BLaER1 treated with 17β-estradiol and CSF1 and Interleukin-3, amounts not matched to agents 10 nM and 100 nM (cell line): ENCODE results near the gene QRICH2.
A peak's percentile ranks its signal among the peaks of the same experiment; 100 is the strongest.
"Not testable (repeated sequence)": the region's sequence is repeated elsewhere in the genome, so short reads cannot be mapped to it uniquely, and the experiment has no call there.

ENCODE experiments used
- H3K27ac ChIP-seq, 11 experiments: shearing (Covaris generic); formaldehyde crosslinking; 2 replicates each; pipeline ENCODE4 v1.8.1; 2022
- H3K27me3 ChIP-seq, 11 experiments: shearing (Covaris generic); formaldehyde crosslinking; 2 replicates each; pipeline ENCODE4 v1.8.1; 2022
- H3K36me3 ChIP-seq, 11 experiments: shearing (Covaris generic); formaldehyde crosslinking; 2 replicates each; pipeline ENCODE4 v1.8.1; 2022
- H3K4me1 ChIP-seq, 10 experiments: shearing (Covaris generic); formaldehyde crosslinking; 2 replicates each; pipeline ENCODE4 v1.8.1; 2022
- H3K4me2 ChIP-seq, 11 experiments: shearing (Covaris generic); formaldehyde crosslinking; 2 replicates each; pipeline ENCODE4 v1.8.1; 2022
- H3K4me3 ChIP-seq, 10 experiments: shearing (Covaris generic); formaldehyde crosslinking; 2 replicates each; pipeline ENCODE4 v1.8.1; 2022
- H3K9ac ChIP-seq, 11 experiments: shearing (Covaris generic); formaldehyde crosslinking; 2 replicates each; pipeline ENCODE4 v1.8.1; 2022
- H3K9me3 ChIP-seq, 11 experiments: shearing (Covaris generic); formaldehyde crosslinking; replicated peaks in 1 of 11; 2 replicates each; pipeline ENCODE4 v1.8.1; 2022
- H4K20me1 ChIP-seq, 11 experiments: shearing (Covaris generic); formaldehyde crosslinking; 2 replicates each; pipeline ENCODE4 v1.8.1; 2022
- Cebpa-rat ChIP-seq, 11 experiments: shearing (Covaris generic); IDR thresholded peaks; 2 replicates each; pipeline ENCODE4 v1.8.1; 2022

The QRICH2 gene

GRCh38 chr17:76353004-76353598 lies 45.0 kb upstream of the QRICH2 start:
- Histone ChIP-seq H3K4me3 (peak overlapping the region; percentile 77 to 96 (median 88)), H3K36me3 (peaks cover 0 to 13% (median 2%) of the 10 kb centered on the region in 11 experiments; a peak in 11 of 22 replicates), H4K20me1 (peaks cover 0 to 8% (median 0%) of the 10 kb centered on the region in 11 experiments; a peak in 5 of 22 replicates), H3K9me3 (no peaks in the 10 kb centered on the region), H3K4me1 (peaks cover 20 to 29% (median 24%) of the 10 kb centered on the region in 10 experiments), H3K4me2 (peak overlapping the region; percentile 92 to 99 (median 97)), H3K27ac (peak overlapping the region; percentile 50 to 99 (median 98); a peak in 21 of 22 replicates), H3K27me3 (no peaks in the 10 kb centered on the region), H3K9ac (peak overlapping the region; percentile 94 to 98 (median 97))
- no peak for TF ChIP-seq Cebpa-rat (IDR thresholded peaks at IDR 0.05)

- Histone ChIP-seq H3K27me3 (no peaks in the 10 kb centered on the region), H3K36me3 (peaks cover 13 to 28% (median 17%) of the 10 kb centered on the region in 11 experiments), H3K9me3 (no peaks in the 10 kb centered on the region), H3K4me3 (no peak overlapping the region), H3K27ac (no peak overlapping the region), H3K4me1 (peaks cover 20 to 29% (median 24%) of the 10 kb centered on the region in 10 experiments), H3K9ac (peak overlapping the region in 3 of 11 experiments; percentile 30 to 95 (median 39); a peak in 2 of 22 replicates), H3K4me2 (peak overlapping the region in 10 of 11 experiments; percentile 7 to 99 (median 98); a peak in 10 of 22 replicates), H4K20me1 (peaks cover 0 to 8% (median 0%) of the 10 kb centered on the region in 11 experiments; a peak in 5 of 22 replicates)
- no peak for TF ChIP-seq Cebpa-rat (IDR thresholded peaks at IDR 0.05)
Observed at GRCh38 chr17:76351526-76352071, 43.5 kb upstream of the QRICH2 start.

GRCh38 chr17:76350463-76350862 lies 42.4 kb upstream of the QRICH2 start:
- H3K4me3 ChIP-seq, result no peak overlapping the region
- TF ChIP-seq Cebpa-rat (IDR thresholded peaks at IDR 0.05), result no peak
- H3K27me3 ChIP-seq, result no peaks in the 10 kb centered on the region
- peaks cover 25 to 39% (median 28%) of the 10 kb centered on the region in 11 experiments for H3K36me3 ChIP-seq
- no peaks in the 10 kb centered on the region for H3K9me3 ChIP-seq
- no peak overlapping the region for H3K9ac ChIP-seq
- peaks cover 20 to 29% (median 24%) of the 10 kb centered on the region in 10 experiments for H3K4me1 ChIP-seq
- H3K27ac ChIP-seq, result no peak overlapping the region
- H3K4me2 ChIP-seq, result no peak overlapping the region
- peaks cover 0 to 8% (median 0%) of the 10 kb centered on the region in 11 experiments; a peak in 5 of 22 replicates for H4K20me1 ChIP-seq

GRCh38 chr17:76346936-76347335 lies 38.9 kb upstream of the QRICH2 start:
- H3K9me3 ChIP-seq, H3K27me3 ChIP-seq, H3K4me3 ChIP-seq, H3K9ac ChIP-seq, H4K20me1 ChIP-seq, H3K4me1 ChIP-seq, H3K4me2 ChIP-seq, H3K27ac ChIP-seq: not testable (repeated sequence)
- peaks cover 53 to 74% (median 60%) of the 10 kb centered on the region in 11 experiments for H3K36me3 ChIP-seq

- Histone ChIP-seq H3K4me3 (no peak overlapping the region), H4K20me1 (no peaks in the 10 kb centered on the region; a peak in 1 of 22 replicates), H3K36me3 (peaks cover 57 to 89% (median 71%) of the 10 kb centered on the region in 11 experiments), H3K27ac (no peak overlapping the region), H3K4me1 (no peaks in the 10 kb centered on the region), H3K9ac (no peak overlapping the region), H3K4me2 (no peak overlapping the region), H3K9me3 (no peaks in the 10 kb centered on the region), H3K27me3 (no peaks in the 10 kb centered on the region)
- no peak for TF ChIP-seq Cebpa-rat (IDR thresholded peaks at IDR 0.05)
Observed at GRCh38 chr17:76345377-76345974, 37.4 kb upstream of the QRICH2 start.

- H3K4me1 ChIP-seq, result peaks cover 0 to 4% (median 2%) of the 10 kb centered on the region in 10 experiments; a peak in 13 of 20 replicates
- no peaks in the 10 kb centered on the region for H4K20me1 ChIP-seq
- TF ChIP-seq Cebpa-rat (IDR thresholded peaks at IDR 0.05), result no peak
- H3K27me3 ChIP-seq, result no peaks in the 10 kb centered on the region
- no peak overlapping the region for H3K27ac ChIP-seq
- no peak overlapping the region for H3K4me3 ChIP-seq
- H3K36me3 ChIP-seq, result peaks cover 56 to 93% (median 76%) of the 10 kb centered on the region in 11 experiments
- H3K4me2 ChIP-seq, result no peak overlapping the region
- no peak overlapping the region for H3K9ac ChIP-seq
- no peaks in the 10 kb centered on the region for H3K9me3 ChIP-seq
Observed at GRCh38 chr17:76343106-76343505, 35.0 kb upstream of the QRICH2 start.

GRCh38 chr17:76341301-76341700 lies 33.2 kb upstream of the QRICH2 start:
- Histone ChIP-seq H3K27ac (no peak overlapping the region), H3K9me3 (no peaks in the 10 kb centered on the region), H4K20me1 (peaks cover 0 to 7% (median 0%) of the 10 kb centered on the region in 11 experiments; a peak in 3 of 22 replicates), H3K4me2 (no peak overlapping the region), H3K36me3 (peaks cover 38 to 75% (median 61%) of the 10 kb centered on the region in 11 experiments), H3K4me1 (peaks cover 13 to 19% (median 17%) of the 10 kb centered on the region in 10 experiments), H3K27me3 (no peaks in the 10 kb centered on the region), H3K9ac (no peak overlapping the region), H3K4me3 (no peak overlapping the region)
- no peak for TF ChIP-seq Cebpa-rat (IDR thresholded peaks at IDR 0.05)

GRCh38 chr17:76337413-76337777 lies 29.3 kb upstream of the QRICH2 start:
- Histone ChIP-seq H3K9me3 (no peaks in the 10 kb centered on the region), H3K4me3 (no peak overlapping the region), H3K27ac (peak overlapping the region in 5 of 11 experiments; percentile 2 to 31 (median 25); a peak in 4 of 22 replicates), H4K20me1 (peaks cover 0 to 12% (median 0%) of the 10 kb centered on the region in 11 experiments; a peak in 3 of 22 replicates), H3K9ac (no peak overlapping the region), H3K27me3 (no peaks in the 10 kb centered on the region), H3K36me3 (peaks cover 9 to 56% (median 35%) of the 10 kb centered on the region in 11 experiments), H3K4me2 (peak overlapping the region; percentile 36 to 76 (median 51); a peak in 21 of 22 replicates), H3K4me1 (peaks cover 13 to 19% (median 17%) of the 10 kb centered on the region in 10 experiments)
- no peak for TF ChIP-seq Cebpa-rat (IDR thresholded peaks at IDR 0.05)

GRCh38 chr17:76336756-76337412 lies 28.8 kb upstream of the QRICH2 start:
- Histone ChIP-seq H3K4me3 (no peak overlapping the region), H3K4me1 (peaks cover 13 to 19% (median 17%) of the 10 kb centered on the region in 10 experiments), H3K4me2 (peak overlapping the region; percentile 36 to 76 (median 51); a peak in 21 of 22 replicates), H3K27me3 (no peaks in the 10 kb centered on the region), H3K36me3 (peaks cover 11 to 56% (median 35%) of the 10 kb centered on the region in 11 experiments), H4K20me1 (peaks cover 0 to 17% (median 0%) of the 10 kb centered on the region in 11 experiments; a peak in 3 of 22 replicates), H3K9ac (no peak overlapping the region), H3K9me3 (no peaks in the 10 kb centered on the region), H3K27ac (peak overlapping the region in 5 of 11 experiments; percentile 2 to 31 (median 25); a peak in 3 of 22 replicates)
- TF ChIP-seq Cebpa-rat (IDR thresholded peaks at IDR 0.05), result no peak
